Uterus (tissue), 4 donors: Measurements from ENCODE around the gene ALPG. TPM values are rescaled to one million over a fixed set of nuclear protein-coding genes. Genes with fewer than 3 reads are reported as not detected.

ENCODE experiments used
- DNase-seq, 2 donors: peaks; one replicate each; pipeline ENCODE4 v3.0.0-alpha.2; 2019 to 2020
- H3K27ac ChIP-seq, 2 donors: fragments of 200-600 bp; sonication (generic); 1 replicate in 1 of 2; 2 replicates in 1 of 2; pipeline ENCODE4 v1.5.1; 2016 to 2018
- H3K27me3 ChIP-seq, 2 donors: fragments of 200-600 bp; sonication (generic); one replicate each; pipeline ENCODE4 v1.5.1; 2018 to 2019; ENCODE audit warnings: control low read depth in 1 of 2
- H3K36me3 ChIP-seq, 2 donors: fragments of 200-600 bp; sonication (generic); one replicate each; pipeline ENCODE4 v1.5.1; 2019; ENCODE audit warnings: control low read depth in 1 of 2
- H3K4me1 ChIP-seq, 2 donors: fragments of 200-600 bp; sonication (generic); one replicate each; pipeline ENCODE4 v1.5.1; 2018 to 2019; ENCODE audit warnings: control low read depth in 1 of 2
- H3K4me3 ChIP-seq, 2 donors: fragments of 200-600 bp; sonication (generic); 1 replicate in 1 of 2; 2 replicates in 1 of 2; pipeline ENCODE4 v1.5.1; 2018 to 2019; ENCODE audit warnings: mild to moderate bottlenecking in 1 of 2
- H3K9me3 ChIP-seq, 2 donors: fragments of 200-600 bp; sonication (generic); one replicate each; pipeline ENCODE4 v1.5.1; 2019; ENCODE audit warnings: control low read depth in 1 of 2
- CTCF ChIP-seq, 4 experiments: fragments of 200-600 bp in 2 of 4; fragments of 450-650 bp in 2 of 4; sonication (generic) in 2 of 4; IDR thresholded peaks; one replicate each; pipeline ENCODE4 v1.5.1; 2016 to 2019; ENCODE audit warnings: antibody characterized with exemption in 4 of 4, mild to moderate bottlenecking in 2 of 4, moderate library complexity in 1 of 4
- POLR2A ChIP-seq, 2 donors: fragments of 450-650 bp; IDR thresholded peaks; one replicate each; pipeline ENCODE4 v1.6.1; 2016; ENCODE audit warnings: antibody characterized with exemption in 2 of 2, mild to moderate bottlenecking in 1 of 2, moderate library complexity in 1 of 2
- intact Hi-C: fragments of 100-400 bp; cut with DNase I; formaldehyde crosslinking; loops from one replicate; pipeline ENCODE4 v1.15.1; 2023; ENCODE audit warnings: low total_unique reads
- total RNA-seq, 4 donors: library from RNA; depleted of rRNA in 3 of 4; stranded (reverse); fragments of >200 nt in 3 of 4; gene quantifications; one replicate each; pipeline versions ENCODE4 v1.1.0 to v1.2.4, GENCODE V29; 2014 to 2023
- donor health status: DM: yes; HTN: yes; CAD: no.

Gene ALPG
- total RNA-seq, 4 donors from 2014 or later = not detected

- H3K27ac ChIP-seq = no peak overlapping the region
- peaks cover 0 to 1% of the 10 kb centered on the region in 2 donors for H3K27me3 ChIP-seq
- no peaks in the 10 kb centered on the region for H3K9me3 ChIP-seq
- H3K4me3 ChIP-seq = no peak overlapping the region
- peaks cover 0 to 5% of the 10 kb centered on the region in 2 donors for H3K4me1 ChIP-seq
- no peak for DNase-seq
- no peak for TF ChIP-seq POLR2A (IDR thresholded peaks at IDR 0.05)
- no peak for TF ChIP-seq CTCF (IDR thresholded peaks at IDR 0.05)
- H3K36me3 ChIP-seq = no peaks in the 10 kb centered on the region
- intact Hi-C loops = no loop called here
Measured at GRCh38 chr2:232415736-232416520, 9.3 kb downstream of the ALPG start.

GRCh38 chr2:232416521-232417470, 10.2 kb downstream of the ALPG start:
- intact Hi-C loops = no loop called here
- Histone ChIP-seq H3K4me1 (peaks cover 0 to 5% of the 10 kb centered on the region in 2 donors), H3K27ac (no peak overlapping the region), H3K4me3 (no peak overlapping the region), H3K27me3 (peaks cover 0 to 9% of the 10 kb centered on the region in 2 donors), H3K9me3 (no peaks in the 10 kb centered on the region), H3K36me3 (no peaks in the 10 kb centered on the region)
- DNase-seq = no peak
- TF ChIP-seq CTCF (IDR thresholded peaks at IDR 0.05) (no peak), POLR2A (IDR thresholded peaks at IDR 0.05) (no peak)

GRCh38 chr2:232417489-232417888, 10.8 kb downstream of the ALPG start:
- no peaks in the 10 kb centered on the region for H3K9me3 ChIP-seq
- intact Hi-C loops = no loop called here
- no peak overlapping the region for H3K27ac ChIP-seq
- TF ChIP-seq POLR2A (IDR thresholded peaks at IDR 0.05) (no peak), CTCF (IDR thresholded peaks at IDR 0.05) (no peak)
- no peaks in the 10 kb centered on the region for H3K36me3 ChIP-seq
- DNase-seq = no peak
- no peak overlapping the region for H3K4me3 ChIP-seq
- H3K27me3 ChIP-seq = peaks cover 0 to 9% of the 10 kb centered on the region in 2 donors
- H3K4me1 ChIP-seq = peaks cover 0 to 5% of the 10 kb centered on the region in 2 donors

GRCh38 chr2:232418056-232418455, 11.4 kb downstream of the ALPG start:
- intact Hi-C loops = no loop called here
- peaks cover 0 to 5% of the 10 kb centered on the region in 2 donors for H3K4me1 ChIP-seq
- H3K9me3 ChIP-seq = no peaks in the 10 kb centered on the region
- H3K36me3 ChIP-seq = no peaks in the 10 kb centered on the region
- no peak for DNase-seq
- no peak overlapping the region for H3K27ac ChIP-seq
- no peak overlapping the region for H3K4me3 ChIP-seq
- peaks cover 0 to 9% of the 10 kb centered on the region in 2 donors for H3K27me3 ChIP-seq
- TF ChIP-seq CTCF (IDR thresholded peaks at IDR 0.05) = no peak
- no peak for TF ChIP-seq POLR2A (IDR thresholded peaks at IDR 0.05)
